HG03280 (cell line): Measurements from ENCODE around the gene PLA2G6.
"Not testable (repeated sequence)": the region's sequence is repeated elsewhere in the genome, so short reads cannot be mapped to it uniquely, and the experiment has no call there.

Experiments
- ATAC-seq: cut with Tn5 transposase; IDR thresholded peaks from one replicate; pipeline ENCODE4 v1.9.1; 2021; ENCODE audit warnings: mild to moderate bottlenecking, moderate library complexity; ENCODE audit not compliant: unreplicated experiment

The PLA2G6 gene

GRCh38 chr22:38089474-38089851 lies 92.2 kb downstream of the PLA2G6 start:
- no peak for ATAC-seq

GRCh38 chr22:38088629-38089473 lies 92.8 kb downstream of the PLA2G6 start:
- ATAC-seq = no peak

DNA sequence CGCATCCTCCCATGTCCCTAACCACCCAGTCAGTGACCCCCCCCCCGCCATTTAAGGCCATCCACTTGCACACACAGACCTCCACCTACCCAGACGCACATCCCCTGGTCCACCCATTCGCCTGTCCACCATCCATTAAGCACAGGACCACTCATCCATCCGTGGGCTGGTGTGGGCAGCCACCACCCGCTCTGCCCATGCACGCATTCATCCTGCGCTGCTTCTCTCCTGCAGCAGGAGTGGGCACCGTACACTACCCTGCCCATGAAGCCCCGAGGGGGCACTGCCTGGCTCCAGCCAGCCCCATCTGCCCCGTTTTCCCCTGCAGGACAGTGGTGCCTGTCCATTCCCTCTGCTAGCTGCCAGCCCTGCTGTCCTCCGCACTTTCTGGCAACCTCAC lies 93.8 kb downstream of the PLA2G6 start:
- ATAC-seq = no peak

DNA sequence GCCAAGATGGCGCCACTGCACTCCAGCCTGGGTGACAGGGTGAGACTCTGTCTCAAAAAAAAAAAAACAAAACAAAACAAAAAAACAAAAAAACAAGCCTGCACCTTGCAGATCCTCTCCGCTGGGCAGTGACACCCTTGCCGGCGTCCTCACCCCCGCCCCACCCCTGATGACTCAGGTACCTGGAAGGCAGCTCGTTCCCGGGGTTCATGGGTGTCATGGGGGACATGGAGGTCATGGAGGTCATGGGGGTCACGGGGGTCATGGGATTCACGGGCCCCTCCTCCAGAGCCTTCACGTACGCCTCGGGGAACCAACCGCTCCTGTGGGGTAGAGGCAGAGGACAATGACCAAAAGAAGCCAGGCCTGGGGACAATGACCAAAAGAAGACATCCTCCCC lies 94.7 kb downstream of the PLA2G6 start:
- ATAC-seq = no peak

GRCh38 chr22:38086001-38086845 lies 95.4 kb downstream of the PLA2G6 start:
- no peak for ATAC-seq

DNA sequence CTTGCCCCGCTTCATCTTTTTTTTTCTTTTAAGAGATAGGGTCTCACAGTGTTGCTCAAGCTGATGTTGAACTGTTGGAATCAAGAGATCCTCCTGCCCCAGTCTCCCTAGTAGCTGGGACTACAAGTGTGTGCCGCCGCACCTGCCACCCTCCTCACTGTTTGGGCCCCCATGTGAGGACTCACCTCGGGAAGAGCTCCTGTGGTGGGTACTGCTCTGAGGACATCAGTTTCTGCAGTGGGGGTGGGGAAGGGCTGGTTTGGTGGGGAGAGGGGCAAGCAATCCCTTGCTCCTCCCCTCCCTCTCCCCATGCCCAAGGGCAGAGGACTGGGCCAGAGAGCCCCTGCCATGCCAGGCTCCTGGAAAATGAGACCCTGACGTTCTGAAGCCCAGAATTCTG lies 96.1 kb downstream of the PLA2G6 start:
- no peak for ATAC-seq

- no peak for ATAC-seq
Measured at GRCh38 chr22:38085056-38085455, 96.6 kb downstream of the PLA2G6 start.

- ATAC-seq = no peak
Measured at GRCh38 chr22:38083931-38084631, 97.5 kb downstream of the PLA2G6 start, which contains the start of gene SLC16A8. TSS of gene SLC16A8 (minus strand) at chr22:38084184. CDS start at chr22:38082873, 1,311 bp downstream.

DNA sequence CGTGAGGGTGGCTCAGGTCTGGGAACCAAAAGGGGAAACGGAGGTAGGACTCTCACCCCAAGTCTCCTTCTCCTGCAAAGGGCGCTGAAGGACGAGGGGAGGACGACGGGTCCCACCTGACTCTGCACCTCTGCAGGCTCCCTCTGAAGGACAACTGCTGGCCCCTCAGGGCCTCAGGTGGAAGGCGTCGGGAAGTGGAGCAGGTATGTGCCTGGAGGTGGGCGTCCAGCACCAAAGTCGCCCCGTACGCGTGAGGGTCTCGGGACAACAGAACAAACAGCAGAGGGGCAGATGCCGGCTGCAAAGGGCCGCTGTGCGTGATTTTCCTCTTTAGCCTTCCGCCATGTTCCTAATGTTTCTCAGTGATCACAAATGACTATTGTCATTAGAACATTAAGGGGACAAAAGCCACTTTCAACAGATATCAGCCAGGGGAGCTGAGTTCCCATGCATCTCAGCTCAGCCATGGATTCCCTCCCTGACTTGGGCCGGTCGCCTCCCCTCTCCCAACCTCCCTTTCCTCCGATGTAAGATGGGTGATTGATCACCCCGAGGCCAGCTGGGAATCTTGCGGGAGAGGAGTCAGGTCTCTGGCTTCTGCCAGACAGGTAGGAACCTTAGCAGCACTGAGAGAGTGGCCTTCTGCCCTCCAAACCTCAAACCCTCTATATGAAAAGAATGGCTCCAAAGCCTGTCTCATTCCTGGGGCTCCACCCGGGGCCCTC lies 98.5 kb downstream of the PLA2G6 start:
- no peak for ATAC-seq

- ATAC-seq = no peak
Measured at GRCh38 chr22:38081941-38082828, 99.4 kb downstream of the PLA2G6 start.

DNA sequence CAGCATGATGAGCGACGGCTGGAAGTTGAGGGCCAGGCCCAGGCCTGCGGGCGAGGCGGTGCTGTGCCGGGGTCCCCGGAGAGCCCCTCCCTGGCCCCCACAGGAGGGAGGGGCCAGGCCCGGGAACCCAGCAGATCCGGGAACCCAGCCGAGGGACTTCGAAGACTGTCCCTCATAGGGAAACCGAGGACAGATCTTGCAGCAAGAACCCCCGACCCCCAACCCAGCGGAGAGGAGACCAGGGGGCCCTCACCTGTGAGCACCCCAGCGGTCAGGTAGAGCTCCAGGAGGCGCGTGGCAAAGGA lies 100.0 kb downstream of the PLA2G6 start:
- no peak for ATAC-seq

DNA sequence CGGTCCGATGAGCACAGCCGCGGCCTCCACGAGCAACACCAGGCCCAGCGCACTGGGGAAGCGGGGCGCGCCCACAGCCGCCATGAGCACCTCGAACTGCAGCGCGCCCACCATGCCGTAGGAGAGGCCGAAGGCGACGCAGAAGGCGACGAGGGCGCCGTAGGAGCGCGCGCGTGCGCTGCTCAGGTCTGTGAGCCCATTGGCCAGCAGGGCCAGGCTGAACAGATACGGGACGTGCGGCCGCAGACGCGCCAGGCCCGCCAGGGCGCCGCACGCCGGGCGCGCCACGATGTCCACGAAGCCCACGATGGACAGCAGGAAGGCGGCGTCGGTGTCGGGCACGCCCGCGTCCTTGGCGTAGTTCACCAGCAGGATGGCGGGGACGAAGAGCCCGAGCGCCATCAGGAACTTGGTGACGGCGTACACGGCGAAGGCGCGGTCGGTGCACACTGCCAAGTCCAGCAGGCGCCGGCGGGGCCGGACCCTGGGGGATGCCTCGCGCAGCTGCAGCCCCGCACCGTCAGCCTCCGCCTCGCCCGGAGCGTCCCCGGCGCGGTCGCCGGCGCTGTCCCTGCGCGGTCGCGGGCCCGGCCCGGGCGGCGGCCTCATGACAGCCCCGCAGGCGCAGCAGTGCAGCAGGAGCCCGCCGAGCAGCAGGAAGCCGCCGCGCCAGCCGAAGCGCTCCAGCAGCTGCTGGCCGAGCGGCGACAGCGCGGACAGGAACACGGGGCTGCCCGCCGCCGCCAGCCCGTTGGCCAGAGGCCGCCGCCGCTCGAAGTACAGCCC lies 100.6 kb downstream of the PLA2G6 start:
- ATAC-seq = no peak

GRCh38 chr22:38080474-38080849 lies 101.2 kb downstream of the PLA2G6 start:
- no peak for ATAC-seq

DNA sequence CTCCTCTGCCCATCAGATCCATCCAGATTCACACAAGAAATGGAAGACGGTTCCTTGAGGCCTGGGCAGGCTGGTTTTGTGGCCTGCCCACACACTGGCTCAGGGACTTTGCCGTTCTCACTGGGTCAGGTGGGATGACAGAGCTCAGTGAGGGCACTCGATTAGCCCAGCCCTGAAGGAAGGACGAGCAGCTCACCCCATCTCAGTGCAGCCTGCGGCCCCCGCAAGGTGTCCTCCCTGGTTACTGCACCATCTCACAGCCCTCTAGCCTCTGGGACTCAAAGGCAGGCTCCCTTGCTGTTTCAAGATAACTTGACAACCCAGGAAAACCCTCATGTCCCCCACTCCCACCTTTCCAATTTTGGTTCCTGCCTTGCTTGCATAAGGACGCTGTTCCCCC lies 101.8 kb downstream of the PLA2G6 start:
- no peak for ATAC-seq

GRCh38 chr22:38079208-38079607 lies 102.4 kb downstream of the PLA2G6 start:
- ATAC-seq = not testable (repeated sequence)

DNA sequence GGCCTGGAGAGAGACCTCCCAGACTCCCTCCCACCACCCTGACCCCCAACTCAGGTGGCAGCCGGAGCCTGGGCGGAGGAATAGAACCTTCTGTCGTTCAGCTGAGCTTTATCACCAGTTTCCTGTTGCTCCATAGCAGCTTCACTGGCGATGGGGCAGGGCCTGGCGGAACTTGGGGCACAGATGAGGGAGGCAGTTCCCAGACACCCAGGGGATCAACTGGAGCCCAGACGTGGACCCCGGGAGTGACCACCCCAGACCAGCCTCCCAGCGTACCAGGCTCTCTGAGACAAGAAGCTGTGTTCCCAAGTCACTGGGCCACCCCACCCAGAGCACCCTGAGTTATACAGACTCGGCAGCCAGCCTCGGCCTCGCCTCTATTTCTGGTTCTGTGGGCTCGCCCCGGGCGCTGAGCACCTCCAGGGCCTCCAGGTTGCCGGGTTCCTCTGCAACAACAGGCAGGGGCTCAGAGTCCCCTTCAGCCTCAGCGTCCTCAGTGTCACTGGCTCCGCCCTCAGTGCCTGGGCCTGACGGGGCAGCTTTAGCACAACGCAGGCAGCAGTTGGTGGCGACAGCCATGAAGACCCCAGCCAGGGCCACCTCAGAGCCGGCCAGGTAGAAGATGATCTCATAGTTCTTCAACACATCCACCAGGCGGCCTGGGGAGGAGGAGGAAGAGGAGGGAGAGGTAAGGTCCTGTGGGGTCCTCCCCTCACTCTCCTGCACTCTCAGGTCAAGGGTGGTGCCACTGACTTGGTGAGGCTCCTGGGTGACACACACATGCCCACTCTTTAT lies 103.4 kb downstream of the PLA2G6 start:
- ATAC-seq = no peak

DNA sequence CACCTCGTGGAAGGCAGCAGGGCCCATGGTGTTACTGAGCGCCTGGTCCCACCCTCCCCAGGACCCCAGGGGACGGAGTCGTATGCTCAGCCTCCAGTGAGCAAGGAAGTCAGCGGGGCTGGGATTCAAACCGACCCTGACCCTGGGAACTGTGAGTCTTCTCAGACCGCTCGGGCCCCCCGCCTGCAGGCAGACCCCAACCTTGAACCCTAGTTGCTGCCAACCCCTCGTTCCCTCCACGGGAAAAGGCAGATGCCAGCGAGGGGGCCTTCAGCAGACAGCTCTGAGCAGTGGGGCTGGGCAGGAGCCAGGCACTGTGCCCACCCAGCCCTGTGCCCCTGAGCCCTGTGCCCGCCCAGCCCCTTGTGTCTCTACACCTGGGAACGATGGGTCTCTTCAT lies 104.0 kb downstream of the PLA2G6 start:
- ATAC-seq = no peak

- no peak for ATAC-seq
Measured at GRCh38 chr22:38077096-38077495, 104.5 kb downstream of the PLA2G6 start.
